ENCODE data around the gene TRAM2. TPM values are rescaled to one million over a fixed set of nuclear protein-coding genes. Genes with fewer than 3 reads are reported as not detected.

TRAM2 gene
- total and polyA plus RNA-seq, 9 of the 15 experiments (the other 6 are each of a cell fraction or from before 2014, with no cell fraction given) = 2.6 to 13.3 (median 8.9) TPM

DNA sequence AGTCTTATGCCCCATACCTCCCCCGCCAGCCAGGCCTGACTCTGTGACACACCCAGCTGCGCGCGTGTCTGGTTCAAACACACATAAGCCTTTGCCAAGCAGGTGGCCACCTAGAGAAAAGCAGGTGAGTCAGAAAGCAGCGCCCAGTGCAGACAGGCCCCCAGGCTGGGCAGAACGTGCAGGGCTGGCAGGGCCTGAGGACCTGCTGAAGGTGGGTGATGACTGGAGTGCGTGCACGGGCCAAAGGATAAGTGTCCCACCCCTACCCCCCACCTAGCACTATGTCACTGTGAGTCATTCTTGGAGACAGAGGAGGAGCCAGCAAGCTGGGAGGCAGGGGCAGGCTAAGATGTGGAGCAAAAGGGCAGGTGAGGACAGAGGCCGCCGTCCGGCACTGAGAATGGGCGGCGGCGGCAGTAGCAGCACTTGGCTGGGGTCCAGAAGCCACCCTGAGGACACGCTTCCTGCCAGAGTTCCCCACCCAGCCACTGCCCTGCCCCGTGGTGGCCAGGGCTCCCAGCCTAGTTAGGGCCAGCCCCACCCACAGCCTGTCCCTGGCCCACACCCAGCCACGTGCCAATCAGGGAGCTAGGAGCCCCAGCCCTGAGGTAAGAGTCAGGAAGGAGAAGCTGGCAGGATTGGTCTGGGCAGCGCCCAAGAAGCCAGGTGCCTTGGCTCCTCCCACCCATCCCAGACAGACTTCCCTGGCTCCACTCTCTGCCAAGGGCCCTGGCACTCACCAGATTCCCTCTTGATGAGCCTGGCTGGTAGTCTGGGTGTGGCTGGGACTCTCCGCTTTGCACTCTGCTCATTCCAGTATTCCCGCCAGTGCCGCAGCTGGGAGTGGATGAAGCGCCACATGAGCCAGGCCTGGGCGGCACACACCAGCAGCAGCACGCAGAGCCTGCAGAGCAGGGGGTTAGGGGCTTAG, 72.7 kb downstream of the TRAM2 start (continued):
- TF ChIP-seq, protein P1, sequence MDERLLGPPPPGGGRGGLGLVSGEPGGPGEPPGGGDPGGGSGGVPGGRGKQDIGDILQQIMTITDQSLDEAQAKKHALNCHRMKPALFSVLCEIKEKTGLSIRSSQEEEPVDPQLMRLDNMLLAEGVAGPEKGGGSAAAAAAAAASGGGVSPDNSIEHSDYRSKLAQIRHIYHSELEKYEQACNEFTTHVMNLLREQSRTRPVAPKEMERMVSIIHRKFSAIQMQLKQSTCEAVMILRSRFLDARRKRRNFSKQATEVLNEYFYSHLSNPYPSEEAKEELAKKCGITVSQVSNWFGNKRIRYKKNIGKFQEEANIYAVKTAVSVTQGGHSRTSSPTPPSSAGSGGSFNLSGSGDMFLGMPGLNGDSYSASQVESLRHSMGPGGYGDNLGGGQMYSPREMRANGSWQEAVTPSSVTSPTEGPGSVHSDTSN (CRISPR knock-in tag; IDR thresholded peaks at IDR 0.05; ENCODE audit: low read depth) = no peak
- TF ChIP-seq, protein P1 (tag; conservative IDR thresholded peaks at IDR 0.05; ENCODE audit: low read depth) = no peak
- TF ChIP-seq DACH1 (IDR thresholded peaks at IDR 0.05; ENCODE audit: partially characterized antibody) = no peak
- TF ChIP-seq, protein P2, sequence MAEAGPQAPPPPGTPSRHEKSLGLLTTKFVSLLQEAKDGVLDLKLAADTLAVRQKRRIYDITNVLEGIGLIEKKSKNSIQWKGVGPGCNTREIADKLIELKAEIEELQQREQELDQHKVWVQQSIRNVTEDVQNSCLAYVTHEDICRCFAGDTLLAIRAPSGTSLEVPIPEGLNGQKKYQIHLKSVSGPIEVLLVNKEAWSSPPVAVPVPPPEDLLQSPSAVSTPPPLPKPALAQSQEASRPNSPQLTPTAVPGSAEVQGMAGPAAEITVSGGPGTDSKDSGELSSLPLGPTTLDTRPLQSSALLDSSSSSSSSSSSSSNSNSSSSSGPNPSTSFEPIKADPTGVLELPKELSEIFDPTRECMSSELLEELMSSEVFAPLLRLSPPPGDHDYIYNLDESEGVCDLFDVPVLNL (CRISPR knock-in tag; IDR thresholded peaks at IDR 0.05; ENCODE audit: low read depth) = no peak
- TF ChIP-seq, protein P3, sequence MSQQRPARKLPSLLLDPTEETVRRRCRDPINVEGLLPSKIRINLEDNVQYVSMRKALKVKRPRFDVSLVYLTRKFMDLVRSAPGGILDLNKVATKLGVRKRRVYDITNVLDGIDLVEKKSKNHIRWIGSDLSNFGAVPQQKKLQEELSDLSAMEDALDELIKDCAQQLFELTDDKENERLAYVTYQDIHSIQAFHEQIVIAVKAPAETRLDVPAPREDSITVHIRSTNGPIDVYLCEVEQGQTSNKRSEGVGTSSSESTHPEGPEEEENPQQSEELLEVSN (IDR thresholded peaks at IDR 0.05; ENCODE audit: borderline replicate concordance in 1 of 2, extremely low read depth in 1 of 2, insufficient read depth in 1 of 2, insufficient read length in 1 of 2, low read depth in 1 of 2, low read length in 1 of 2, poor library complexity in 1 of 2, severe bottlenecking in 1 of 2) = peak in 1 of 2 experiments; percentile 22
- no peak for TF ChIP-seq PHF20 (IDR thresholded peaks at IDR 0.05; ENCODE audit: partially characterized antibody)
- TF ChIP-seq ASH1L (IDR thresholded peaks at IDR 0.05; ENCODE audit: borderline replicate concordance, low read depth, partially characterized antibody) = no peak
- TF ChIP-seq E2F3 (CRISPR knock-in tag; IDR thresholded peaks at IDR 0.05) = no peak
- TF ChIP-seq, protein P4, sequence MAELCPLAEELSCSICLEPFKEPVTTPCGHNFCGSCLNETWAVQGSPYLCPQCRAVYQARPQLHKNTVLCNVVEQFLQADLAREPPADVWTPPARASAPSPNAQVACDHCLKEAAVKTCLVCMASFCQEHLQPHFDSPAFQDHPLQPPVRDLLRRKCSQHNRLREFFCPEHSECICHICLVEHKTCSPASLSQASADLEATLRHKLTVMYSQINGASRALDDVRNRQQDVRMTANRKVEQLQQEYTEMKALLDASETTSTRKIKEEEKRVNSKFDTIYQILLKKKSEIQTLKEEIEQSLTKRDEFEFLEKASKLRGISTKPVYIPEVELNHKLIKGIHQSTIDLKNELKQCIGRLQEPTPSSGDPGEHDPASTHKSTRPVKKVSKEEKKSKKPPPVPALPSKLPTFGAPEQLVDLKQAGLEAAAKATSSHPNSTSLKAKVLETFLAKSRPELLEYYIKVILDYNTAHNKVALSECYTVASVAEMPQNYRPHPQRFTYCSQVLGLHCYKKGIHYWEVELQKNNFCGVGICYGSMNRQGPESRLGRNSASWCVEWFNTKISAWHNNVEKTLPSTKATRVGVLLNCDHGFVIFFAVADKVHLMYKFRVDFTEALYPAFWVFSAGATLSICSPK (IDR thresholded peaks at IDR 0.05; ENCODE audit: borderline replicate concordance) = no peak
- no peak for TF ChIP-seq TAF15 (IDR thresholded peaks at IDR 0.05; ENCODE audit: low read depth, low read length)
- no peak; the same call in 1 of the 2 replicates for TF ChIP-seq ZKSCAN1 (IDR thresholded peaks at IDR 0.05; ENCODE audit: low read depth, low read length)
- no peak for TF ChIP-seq ZNF507 (tag; conservative IDR thresholded peaks at IDR 0.05)
